CD8-positive, alpha-beta memory T cell (primary cell): ENCODE data around the gene MAP3K12. TPM values are rescaled to one million over a fixed set of nuclear protein-coding genes. Genes with fewer than 3 reads are reported as not detected.
A peak's percentile ranks its signal among the peaks of the same experiment; 100 is the strongest.

Experiments used
- CTCF ChIA-PET: fragments of 350-600 bp; sonication (Branson Sonifier 250); formaldehyde crosslinking; loops from one replicate; lab custom pipeline; 2021; ENCODE audit warnings: antibody characterized with exemption; lab: Charles Lee
- POLR2A ChIA-PET: fragments of 350-600 bp; sonication (Branson Sonifier 250); formaldehyde crosslinking; loops from one replicate; lab custom pipeline; 2021; ENCODE audit warnings: antibody characterized with exemption; lab: Charles Lee
- DNase-seq, 5 donors: peaks; one replicate each; pipeline versions ENCODE4 v3.0.0 to v3.0.0-alpha.2; 2020 to 2022; ENCODE audit warnings: mixed read lengths in 1 of 5
- H3K27ac ChIP-seq: one replicate; pipeline ENCODE4 v1.7.0; 2013; ENCODE audit warnings: low read depth, mild to moderate bottlenecking, low read length, moderate library complexity
- H3K27me3 ChIP-seq: 2 replicates; pipeline ENCODE4 v1.7.0; 2013; ENCODE audit warnings: low read length, mild to moderate bottlenecking; ENCODE audit not compliant: insufficient read depth, poor library complexity, severe bottlenecking
- H3K36me3 ChIP-seq: 2 replicates; pipeline ENCODE4 v1.7.0; 2013; ENCODE audit warnings: mild to moderate bottlenecking, low read length, moderate library complexity; ENCODE audit not compliant: insufficient read depth
- H3K4me1 ChIP-seq: 2 replicates; pipeline ENCODE4 v1.7.0; 2013; ENCODE audit warnings: mild to moderate bottlenecking, low read length, moderate library complexity; ENCODE audit not compliant: insufficient read depth
- H3K4me3 ChIP-seq: 2 replicates; pipeline ENCODE4 v1.7.0; 2013; ENCODE audit warnings: mild to moderate bottlenecking, low read length
- H3K9me3 ChIP-seq: 2 replicates; pipeline ENCODE4 v1.7.0; 2013; ENCODE audit warnings: mild to moderate bottlenecking, low read length
- H3K27ac Mint-ChIP-seq, 8 donors: one replicate each; pipeline ENCODE4 v1.8.0; 2020 to 2021; ENCODE audit warnings: mixed read lengths in 8 of 8, mild to moderate bottlenecking in 6 of 8, inconsistent platforms in 3 of 8, moderate library complexity in 3 of 8
- H3K27me3 Mint-ChIP-seq, 2 donors: one replicate each; pipeline ENCODE4 v1.8.0; 2020 to 2021; ENCODE audit warnings: mixed read lengths in 2 of 2, mild to moderate bottlenecking in 1 of 2, moderate library complexity in 1 of 2
- H3K36me3 Mint-ChIP-seq, 3 donors: one replicate each; pipeline ENCODE4 v1.8.0; 2020 to 2021; ENCODE audit warnings: mixed read lengths in 3 of 3, inconsistent platforms in 1 of 3, mild to moderate bottlenecking in 1 of 3
- H3K4me1 Mint-ChIP-seq, 3 donors: one replicate each; pipeline ENCODE4 v1.8.0; 2020 to 2021; ENCODE audit warnings: mixed read lengths in 3 of 3, inconsistent platforms in 1 of 3, mild to moderate bottlenecking in 1 of 3
- H3K4me3 Mint-ChIP-seq, 7 donors: one replicate each; pipeline ENCODE4 v1.8.0; 2020 to 2021; ENCODE audit warnings: mixed read lengths in 7 of 7, mild to moderate bottlenecking in 6 of 7, moderate library complexity in 4 of 7, inconsistent platforms in 2 of 7
- H3K9me3 Mint-ChIP-seq, 5 donors: one replicate each; pipeline ENCODE4 v1.8.0; 2020 to 2022; ENCODE audit warnings: mixed read lengths in 5 of 5, mild to moderate bottlenecking in 3 of 5, moderate library complexity in 2 of 5, inconsistent platforms in 1 of 5
- polyA plus RNA-seq: library from polyadenylated mRNA; unstranded; fragments of 300-500 nt; fragmentation: Illumina TruSeq; gene quantifications from one replicate; pipeline ENCODE4 v1.2.3, GENCODE V29; 2021
- total RNA-seq, 2 experiments: library from RNA; stranded (reverse); gene quantifications; one replicate each; pipeline ENCODE4 v1.2.3, GENCODE V29; 2021

The MAP3K12 gene
- total and polyA plus RNA-seq, 3 experiments from 2014 or later = 6.9 to 11.9 (median 11.9) TPM

GRCh38 chr12:53463802-53464560 is 35.3 kb downstream of the MAP3K12 start:
- peak overlapping the region in 1 of 7 donors; percentile 9 for H3K4me3 Mint-ChIP-seq
- H3K27ac ChIP-seq = no peak overlapping the region
- no peak overlapping the region for H3K4me3 ChIP-seq
- no peaks in the 10 kb centered on the region for H3K27me3 ChIP-seq
- POLR2A ChIA-PET = interaction anchor here (0.5 to 0.8 kb wide), 3 partner anchors 13 to 38 kb away, joined by 3 read pairs; no protein-coding TSS in a partner anchor
- peaks cover 0 to 3% of the 10 kb centered on the region in 2 donors for H3K27me3 Mint-ChIP-seq
- H3K4me1 ChIP-seq = peaks cover 23% of the 10 kb centered on the region
- peaks cover 34 to 54% (median 49%) of the 10 kb centered on the region in 3 donors for H3K4me1 Mint-ChIP-seq
- peaks cover 31 to 96% (median 56%) of the 10 kb centered on the region in 3 donors for H3K36me3 Mint-ChIP-seq
- no peaks in the 10 kb centered on the region for H3K9me3 ChIP-seq
- H3K36me3 ChIP-seq = peaks cover 95% of the 10 kb centered on the region
- CTCF ChIA-PET = interaction anchor here (1.4 to 1.7 kb wide), 2 partner anchors 9 to 45 kb away, joined by 4 to 7 read pairs; no protein-coding TSS in a partner anchor
- no peak for DNase-seq
- H3K9me3 Mint-ChIP-seq = no peaks in the 10 kb centered on the region
- H3K27ac Mint-ChIP-seq = peak overlapping the region in 2 of 8 donors; percentile 20 to 37

- Histone ChIP-seq H3K4me3 (no peak overlapping the region), H3K27me3 (no peaks in the 10 kb centered on the region), H3K9me3 (no peaks in the 10 kb centered on the region), H3K27ac (peak overlapping the region; percentile 18), H3K36me3 (peaks cover 90% of the 10 kb centered on the region), H3K4me1 (peaks cover 23% of the 10 kb centered on the region)
- Mint-ChIP-seq H3K27me3 (peaks cover 0 to 3% of the 10 kb centered on the region in 2 donors), H3K4me1 (peaks cover 34 to 54% (median 50%) of the 10 kb centered on the region in 3 donors), H3K9me3 (no peaks in the 10 kb centered on the region), H3K4me3 (no peak overlapping the region), H3K27ac (peak overlapping the region in 1 of 8 donors; percentile 64), H3K36me3 (peaks cover 31 to 97% (median 51%) of the 10 kb centered on the region in 3 donors)
- ChIA-PET CTCF (interaction anchor here (1.3 kb wide), 1 partner anchor 10 kb away, joined by 3 read pairs; no protein-coding TSS in a partner anchor), POLR2A (interaction anchor here (0.6 kb wide), 1 partner anchor 9 kb away, joined by 6 read pairs; no protein-coding TSS in a partner anchor)
- DNase-seq = no peak
These were observed 36.3 kb downstream of the MAP3K12 start for GRCh38 chr12:53462935-53463334.

- Mint-ChIP-seq H3K4me1 (peaks cover 34 to 49% (median 37%) of the 10 kb centered on the region in 3 donors), H3K36me3 (peaks cover 25 to 92% (median 39%) of the 10 kb centered on the region in 3 donors), H3K27me3 (no peaks in the 10 kb centered on the region), H3K4me3 (no peak overlapping the region), H3K27ac (peak overlapping the region in 1 of 8 donors; percentile 58), H3K9me3 (no peaks in the 10 kb centered on the region)
- Histone ChIP-seq H3K27ac (no peak overlapping the region), H3K4me1 (peaks cover 23% of the 10 kb centered on the region), H3K4me3 (no peak overlapping the region), H3K27me3 (no peaks in the 10 kb centered on the region), H3K9me3 (no peaks in the 10 kb centered on the region), H3K36me3 (peaks cover 82% of the 10 kb centered on the region)
- DNase-seq = no peak
- POLR2A ChIA-PET = no interaction called here
- CTCF ChIA-PET = interaction anchor here (0.9 to 1.3 kb wide), 2 partner anchors 12 to 30 kb away, joined by 3 to 4 read pairs; no protein-coding TSS in a partner anchor
These were observed 37.7 kb downstream of the MAP3K12 start for GRCh38 chr12:53461591-53461990.

- Mint-ChIP-seq H3K4me3 (no peak overlapping the region), H3K4me1 (peaks cover 32 to 46% (median 34%) of the 10 kb centered on the region in 3 donors), H3K27me3 (no peaks in the 10 kb centered on the region), H3K9me3 (no peaks in the 10 kb centered on the region), H3K27ac (peak overlapping the region in 2 of 8 donors; percentile 47 to 78), H3K36me3 (peaks cover 23 to 92% (median 37%) of the 10 kb centered on the region in 3 donors)
- Histone ChIP-seq H3K27ac (no peak overlapping the region), H3K27me3 (no peaks in the 10 kb centered on the region), H3K9me3 (no peaks in the 10 kb centered on the region), H3K36me3 (peaks cover 82% of the 10 kb centered on the region), H3K4me1 (peaks cover 23% of the 10 kb centered on the region), H3K4me3 (no peak overlapping the region)
- no peak for DNase-seq
- CTCF ChIA-PET = interaction anchor here (0.6 kb wide), 1 partner anchor 32 kb away, joined by 3 read pairs; no protein-coding TSS in a partner anchor
- POLR2A ChIA-PET = no interaction called here
These were observed 38.2 kb downstream of the MAP3K12 start for GRCh38 chr12:53461059-53461458.

- H3K27me3 ChIP-seq = no peaks in the 10 kb centered on the region
- H3K4me1 Mint-ChIP-seq = peaks cover 39 to 53% (median 41%) of the 10 kb centered on the region in 3 donors
- H3K9me3 Mint-ChIP-seq = no peaks in the 10 kb centered on the region
- no peak for DNase-seq
- H3K27ac Mint-ChIP-seq = peak overlapping the region in 2 of 8 donors; percentile 52 to 70
- peak overlapping the region in 1 of 7 donors; percentile 63 for H3K4me3 Mint-ChIP-seq
- H3K4me1 ChIP-seq = peaks cover 26% of the 10 kb centered on the region
- CTCF ChIA-PET = interaction anchor here (1.4 to 1.6 kb wide), 2 partner anchors 10 to 22 kb away, joined by 3 to 4 read pairs; no protein-coding TSS in a partner anchor
- H3K27ac ChIP-seq = no peak overlapping the region
- H3K4me3 ChIP-seq = no peak overlapping the region
- no peaks in the 10 kb centered on the region for H3K27me3 Mint-ChIP-seq
- no peaks in the 10 kb centered on the region for H3K9me3 ChIP-seq
- peaks cover 83% of the 10 kb centered on the region for H3K36me3 ChIP-seq
- peaks cover 23 to 93% (median 43%) of the 10 kb centered on the region in 3 donors for H3K36me3 Mint-ChIP-seq
- POLR2A ChIA-PET = interaction anchor here (0.5 kb wide), 1 partner anchor 279 kb away, joined by 3 read pairs; the partner anchor contains the start of gene ZNF740
These were observed 40.2 kb downstream of the MAP3K12 start for GRCh38 chr12:53459097-53459496.

- Histone ChIP-seq H3K4me1 (peaks cover 32% of the 10 kb centered on the region), H3K36me3 (peaks cover 62% of the 10 kb centered on the region), H3K4me3 (no peak overlapping the region), H3K9me3 (no peaks in the 10 kb centered on the region), H3K27me3 (no peaks in the 10 kb centered on the region), H3K27ac (no peak overlapping the region)
- peak overlapping the region in 2 of 8 donors; percentile 35 to 63 for H3K27ac Mint-ChIP-seq
- peaks cover 0 to 2% of the 10 kb centered on the region in 2 donors for H3K27me3 Mint-ChIP-seq
- DNase-seq = no peak
- peaks cover 45 to 54% (median 52%) of the 10 kb centered on the region in 3 donors for H3K4me1 Mint-ChIP-seq
- ChIA-PET POLR2A (interaction anchor here (1.4 kb wide), 1 partner anchor 15 kb away, joined by 3 read pairs; the partner anchor contains the start of gene PRR13), CTCF (interaction anchor here (1.2 kb wide), 1 partner anchor 52 kb away, joined by 4 read pairs; no protein-coding TSS in a partner anchor)
- H3K4me3 Mint-ChIP-seq = peak overlapping the region in 1 of 7 donors; percentile 26
- peaks cover 0 to 2% (median 0%) of the 10 kb centered on the region in 5 donors for H3K9me3 Mint-ChIP-seq
- H3K36me3 Mint-ChIP-seq = peaks cover 19 to 86% (median 33%) of the 10 kb centered on the region in 3 donors
These were observed 42.4 kb downstream of the MAP3K12 start for GRCh38 chr12:53456654-53457366.

- no peak for DNase-seq
- POLR2A ChIA-PET = interaction anchor here (1.1 to 1.9 kb wide), 5 partner anchors 12 to 46 kb away, joined by 3 to 13 read pairs (median 4); partner anchors contain the start of gene TARBP2
- peak overlapping the region in 3 of 8 donors; percentile 23 to 66 (median 35) for H3K27ac Mint-ChIP-seq
- peak overlapping the region in 6 of 7 donors; percentile 13 to 100 (median 79) for H3K4me3 Mint-ChIP-seq
- H3K9me3 Mint-ChIP-seq = peaks cover 0 to 2% (median 0%) of the 10 kb centered on the region in 5 donors
- peaks cover 4 to 68% (median 18%) of the 10 kb centered on the region in 3 donors for H3K36me3 Mint-ChIP-seq
- Histone ChIP-seq H3K9me3 (no peaks in the 10 kb centered on the region), H3K4me3 (no peak overlapping the region), H3K27me3 (no peaks in the 10 kb centered on the region), H3K36me3 (peaks cover 41% of the 10 kb centered on the region), H3K4me1 (peaks cover 24% of the 10 kb centered on the region), H3K27ac (no peak overlapping the region)
- CTCF ChIA-PET = interaction anchor here (0.9 to 1.4 kb wide), 4 partner anchors 19 to 133 kb away, joined by 3 to 6 read pairs (median 4); partner anchors contain the start of gene AAAS
- peaks cover 0 to 2% of the 10 kb centered on the region in 2 donors for H3K27me3 Mint-ChIP-seq
- peaks cover 35 to 46% (median 45%) of the 10 kb centered on the region in 3 donors for H3K4me1 Mint-ChIP-seq
These were observed 44.6 kb downstream of the MAP3K12 start for GRCh38 chr12:53454707-53455106.
